GM03348 (cell line): ENCODE data around the gene TYW3.
"Not testable (repeated sequence)": the region's sequence is repeated elsewhere in the genome, so short reads cannot be mapped to it uniquely, and the experiment has no call there.

Experiments
- DNase-seq: peaks from one replicate; pipeline ENCODE4 v3.0.0; 2012; ENCODE audit warnings: low spot score

Gene TYW3

GRCh38 chr1:74731399-74732052 is 1.4 kb upstream of the TYW3 start:
- peak; percentile 19 for DNase-seq

DNA sequence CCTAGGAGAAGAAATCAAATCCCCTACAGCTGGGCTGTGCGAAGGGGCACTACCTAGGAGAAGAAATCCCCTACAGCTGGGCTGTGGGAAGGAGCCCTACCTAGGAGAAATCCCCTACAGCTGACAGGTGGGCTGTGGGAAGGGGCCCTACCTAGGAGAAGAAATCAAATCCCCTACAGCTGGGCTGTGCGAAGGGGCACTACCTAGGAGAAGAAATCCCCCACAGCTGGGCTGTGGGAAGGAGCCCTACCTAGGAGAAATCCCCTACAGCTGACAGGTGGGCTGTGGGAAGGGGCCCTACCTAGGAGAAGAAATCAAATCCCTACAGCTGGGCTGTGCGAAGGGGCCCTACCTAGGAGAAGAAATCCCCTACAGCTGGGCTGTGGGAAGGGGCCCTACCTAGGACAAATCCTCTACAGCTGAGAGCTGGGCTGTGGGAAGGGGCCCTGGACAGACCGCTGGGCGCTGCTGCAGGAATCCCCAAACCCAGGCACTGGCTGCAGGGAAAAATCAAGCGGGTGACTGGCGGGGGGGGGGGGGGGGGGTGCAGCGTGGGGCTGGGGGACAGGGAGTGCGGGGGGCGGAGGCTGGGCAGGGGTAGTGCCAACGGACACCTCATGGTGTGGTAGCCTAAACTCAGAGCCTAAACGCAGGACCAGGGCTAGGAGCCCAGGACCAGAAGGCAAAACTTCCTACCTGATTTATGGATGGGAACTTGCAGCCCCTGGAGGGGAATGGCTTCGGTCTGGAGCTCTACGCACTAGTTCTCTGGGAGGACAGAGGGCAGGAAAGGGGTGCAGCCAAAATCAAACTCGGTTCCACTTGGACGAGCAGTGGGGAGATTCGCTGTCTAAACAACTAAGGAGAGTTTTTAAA is 643 bp upstream of the TYW3 start:
- DNase-seq = peak; percentile 46

- peak; percentile 72 for DNase-seq
Measured at GRCh38 chr1:74733604-74734484, 892 bp downstream of the TYW3 start.

DNA sequence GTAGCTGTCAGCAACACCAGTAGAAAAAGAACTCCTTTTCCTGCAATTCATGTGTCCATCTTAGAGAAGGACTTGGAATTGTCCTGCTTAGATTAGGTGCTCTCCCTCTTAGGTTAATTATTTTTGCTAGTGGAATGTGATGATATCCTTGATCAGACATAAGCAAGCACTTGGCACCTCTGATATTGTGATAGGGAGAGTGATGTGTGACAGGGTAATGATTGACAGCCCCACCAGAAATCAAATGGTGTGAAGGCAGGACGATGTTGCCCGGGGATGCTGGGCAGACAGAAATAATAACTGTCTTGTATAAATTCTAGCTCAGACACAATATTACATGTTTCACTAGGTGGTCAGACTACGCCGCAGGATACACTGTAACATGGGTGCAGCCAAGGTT is 4.4 kb downstream of the TYW3 start:
- no peak for DNase-seq

- DNase-seq = not testable (repeated sequence)
Measured at GRCh38 chr1:74740307-74740980, 7.5 kb downstream of the TYW3 start.

DNA sequence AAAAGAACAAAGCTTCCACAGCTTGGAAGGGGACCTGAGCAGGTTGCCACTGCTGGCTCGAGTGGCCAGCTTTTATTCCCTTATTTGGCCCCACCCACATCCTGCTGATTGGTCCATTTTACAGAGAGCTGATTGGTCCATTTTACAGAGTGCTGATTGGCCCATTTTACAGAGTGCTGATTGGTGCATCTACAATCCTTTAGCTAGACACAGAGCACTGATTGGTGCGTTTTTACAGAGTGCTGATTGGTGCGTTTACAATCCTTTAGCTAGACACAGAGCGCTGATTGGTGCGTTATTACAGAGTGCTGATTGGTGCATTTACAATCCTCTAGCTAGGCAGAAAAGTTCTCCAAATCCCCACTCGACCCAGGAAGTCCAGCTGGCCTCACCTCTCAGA is 12.3 kb downstream of the TYW3 start:
- DNase-seq = not testable (repeated sequence)

- DNase-seq = no peak
Measured at GRCh38 chr1:74748960-74749359, 16.0 kb downstream of the TYW3 start.

DNA sequence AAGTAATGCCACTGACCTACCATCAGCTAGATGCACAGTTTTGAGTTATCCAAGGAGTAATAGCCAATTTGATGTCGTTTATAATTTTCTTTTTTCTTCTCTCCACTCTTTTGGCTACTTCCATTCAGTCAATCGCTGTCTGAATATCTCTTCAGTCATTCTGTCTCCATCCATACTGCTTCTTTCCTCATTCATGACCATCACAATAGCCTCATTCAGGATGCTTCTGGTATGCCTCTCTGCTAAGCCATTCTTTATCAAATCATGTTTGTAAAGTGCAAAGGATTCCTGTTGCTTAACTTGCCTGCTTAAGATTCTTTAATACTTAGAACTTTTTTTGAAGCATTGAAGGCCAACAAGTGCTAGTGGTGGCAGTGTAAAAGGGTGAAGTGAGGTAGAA is 20.2 kb downstream of the TYW3 start:
- no peak for DNase-seq

DNA sequence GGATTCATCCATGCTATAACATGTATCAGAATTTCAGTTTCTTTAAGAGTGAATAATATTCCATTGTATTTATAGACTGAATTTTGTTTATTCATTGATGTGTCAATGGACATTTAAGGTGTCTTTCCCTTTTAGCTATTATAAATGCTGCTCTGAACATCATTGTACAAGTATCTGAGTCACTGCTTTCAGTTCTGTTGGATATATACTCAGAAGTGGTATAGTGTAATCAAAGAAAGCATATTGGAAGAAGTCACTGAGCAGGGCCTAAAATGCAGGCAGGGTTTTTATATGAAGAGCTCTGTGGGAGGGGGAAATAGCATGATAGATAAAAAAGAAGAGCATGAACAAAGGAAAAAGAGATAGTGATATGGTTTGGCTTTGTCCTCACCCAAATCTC is 22.5 kb downstream of the TYW3 start:
- DNase-seq = no peak

DNA sequence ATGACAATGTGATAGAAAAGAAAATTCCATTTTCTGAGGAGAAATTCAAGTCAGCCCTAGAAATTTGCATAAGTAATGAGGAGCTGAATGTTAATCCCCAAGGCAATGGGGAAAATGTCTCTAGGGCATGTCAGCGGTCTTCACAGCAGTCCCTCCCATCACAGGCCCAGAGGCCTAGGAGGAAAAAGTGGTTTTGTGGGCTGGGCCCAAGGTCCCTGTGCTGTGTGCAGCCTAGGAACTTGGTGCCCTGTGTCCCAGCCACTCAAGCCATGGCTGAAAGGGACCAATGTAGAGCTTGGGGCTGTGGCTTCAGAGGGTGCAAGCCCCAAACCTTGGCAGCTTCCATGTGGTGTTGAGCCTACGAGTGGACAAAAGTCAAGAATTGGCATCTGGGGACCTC is 23.7 kb downstream of the TYW3 start:
- DNase-seq = not testable (repeated sequence)

- DNase-seq = no peak
Measured at GRCh38 chr1:74763807-74764206, 30.9 kb downstream of the TYW3 start.

DNA sequence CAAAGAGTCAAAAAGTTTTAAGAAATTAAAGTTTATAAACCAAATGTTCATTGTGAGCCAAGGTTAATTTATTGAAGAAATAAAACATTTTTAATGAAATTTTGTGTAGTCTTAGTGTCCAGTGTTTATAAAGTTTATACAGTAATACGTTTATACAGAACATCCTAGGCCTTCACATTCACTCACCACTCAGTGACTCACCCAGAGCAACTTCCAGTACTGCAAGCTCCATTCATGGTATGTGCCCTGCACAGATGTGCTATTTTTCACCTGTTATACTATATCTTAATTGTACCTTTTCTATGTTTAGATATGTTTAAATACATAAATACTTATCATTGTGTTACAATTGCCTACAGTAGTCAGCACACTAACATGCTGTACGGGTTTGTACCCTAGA is 33.6 kb downstream of the TYW3 start:
- no peak for DNase-seq

DNA sequence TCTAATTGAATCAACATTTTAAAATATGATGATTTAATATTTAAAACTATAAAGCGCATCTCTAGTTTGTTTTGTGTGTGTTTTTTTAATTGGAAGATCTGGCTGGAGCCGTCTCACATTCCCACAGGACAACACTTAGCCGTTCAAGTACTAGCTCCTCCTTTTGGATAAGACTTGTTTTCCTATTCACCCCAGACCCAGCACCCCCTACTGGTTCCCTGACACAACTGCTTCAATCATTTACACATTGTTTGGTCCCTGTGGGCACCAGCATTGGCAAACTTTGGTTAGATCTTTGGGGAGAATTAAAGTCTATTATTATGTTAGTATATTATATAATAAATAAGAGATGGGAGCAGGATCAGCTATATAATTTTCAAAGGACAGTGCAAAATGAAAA is 34.5 kb downstream of the TYW3 start:
- DNase-seq = no peak

DNA sequence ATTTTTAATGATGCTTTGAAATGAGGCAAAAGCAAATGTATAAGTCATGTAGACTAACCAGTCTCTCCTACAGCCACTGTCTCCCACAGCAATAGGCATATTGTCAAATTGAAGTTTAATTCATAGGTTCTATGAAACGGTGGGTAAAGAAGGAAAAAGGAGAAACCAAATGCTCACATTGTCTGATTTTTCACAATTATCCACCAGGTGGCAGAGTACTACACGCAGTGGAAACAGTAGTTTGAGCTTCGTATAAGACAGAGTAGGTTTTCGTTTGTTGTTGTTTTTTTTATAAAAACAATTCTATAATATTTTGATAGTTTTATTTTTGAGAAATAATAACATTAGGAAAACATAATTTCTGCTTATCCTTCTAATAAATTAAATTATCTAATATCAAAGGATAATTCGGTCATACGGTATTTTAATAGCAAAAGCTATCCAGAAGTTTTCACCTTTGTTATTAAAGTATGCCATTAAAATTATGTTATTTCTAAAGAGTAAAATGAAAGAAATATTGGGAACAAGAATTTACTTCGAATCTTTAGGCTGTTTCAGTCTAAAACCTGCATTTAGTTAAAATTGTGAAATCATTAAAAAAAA is 39.1 kb downstream of the TYW3 start:
- peak; percentile 35 for DNase-seq

DNA sequence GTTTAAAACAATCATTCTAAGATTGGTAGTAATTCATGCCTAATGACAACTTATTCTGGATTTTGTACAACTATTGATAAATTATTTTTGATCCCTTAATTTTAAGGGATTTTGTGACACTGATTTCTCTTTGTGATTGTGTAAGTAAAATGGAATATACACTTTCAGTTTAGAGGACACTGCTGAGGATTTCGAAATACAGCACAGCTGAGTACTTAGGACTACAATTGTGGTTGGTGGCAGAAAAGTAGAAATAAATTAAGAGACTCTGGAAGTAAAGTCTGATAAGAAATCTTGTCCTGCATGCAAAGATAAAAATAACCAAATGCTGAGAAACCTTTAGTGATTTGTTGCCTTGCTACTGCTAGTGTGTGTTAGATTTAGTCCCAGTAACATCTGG is 40.0 kb downstream of the TYW3 start:
- no peak for DNase-seq

- DNase-seq = no peak
Measured at GRCh38 chr1:74773582-74773981, 40.6 kb downstream of the TYW3 start.

DNA sequence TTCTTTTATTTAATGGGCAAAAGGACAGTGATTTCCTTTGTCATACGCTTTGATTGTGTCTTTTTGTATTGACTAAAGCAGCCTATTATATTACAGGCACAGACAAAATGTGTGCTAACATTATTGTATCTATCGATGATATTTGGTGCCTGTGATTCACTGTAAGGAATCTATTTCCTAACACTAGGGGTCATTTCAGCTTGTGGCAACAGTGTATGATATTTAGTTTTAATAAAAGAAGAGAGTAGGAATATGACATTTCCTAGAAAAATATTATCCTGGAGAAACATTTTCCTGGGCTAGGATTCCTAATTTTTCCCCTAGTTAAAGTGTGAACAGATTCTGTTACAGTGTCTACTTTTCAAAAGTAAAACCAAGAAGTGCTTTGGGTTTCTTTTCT is 42.8 kb downstream of the TYW3 start:
- no peak for DNase-seq

DNA sequence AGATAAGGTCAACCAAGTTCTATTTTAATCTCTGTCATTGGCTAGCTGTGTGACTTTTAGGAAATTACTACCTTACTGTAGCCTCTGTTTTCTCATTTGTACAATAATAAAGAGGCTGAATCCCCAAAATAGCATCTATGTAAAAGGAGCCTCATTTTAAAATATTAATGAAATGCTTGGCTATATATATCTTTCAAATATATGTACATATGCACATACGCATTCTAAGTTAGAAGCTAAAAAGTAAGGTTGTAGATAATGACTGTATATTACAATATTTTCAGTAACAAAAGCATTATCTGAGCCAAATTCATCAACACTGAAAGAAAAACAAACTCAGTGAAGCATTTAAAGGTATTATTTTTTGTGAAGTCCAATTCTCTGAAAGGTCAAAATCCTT is 44.6 kb downstream of the TYW3 start:
- no peak for DNase-seq

GRCh38 chr1:74779750-74780149 is 46.8 kb downstream of the TYW3 start:
- DNase-seq = no peak

DNA sequence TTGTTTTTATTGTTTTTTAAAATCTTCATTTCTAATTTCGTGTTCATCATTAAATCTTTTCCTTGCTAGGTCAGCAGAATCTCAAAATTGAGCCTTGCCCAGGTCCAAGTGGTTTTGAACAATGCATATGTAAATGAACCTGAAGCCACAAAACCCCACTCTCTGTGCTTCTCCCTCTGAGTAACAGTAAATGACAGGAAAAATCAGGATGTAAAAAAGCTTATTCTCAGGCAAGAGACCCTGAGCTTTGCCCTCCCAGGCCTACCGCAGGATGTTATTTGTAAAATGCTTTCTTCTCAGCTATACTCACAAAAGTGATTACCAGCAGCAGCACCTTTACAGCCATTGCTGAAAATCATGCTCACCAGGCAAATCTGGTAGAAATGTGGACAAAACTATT is 47.6 kb downstream of the TYW3 start:
- DNase-seq = no peak

DNA sequence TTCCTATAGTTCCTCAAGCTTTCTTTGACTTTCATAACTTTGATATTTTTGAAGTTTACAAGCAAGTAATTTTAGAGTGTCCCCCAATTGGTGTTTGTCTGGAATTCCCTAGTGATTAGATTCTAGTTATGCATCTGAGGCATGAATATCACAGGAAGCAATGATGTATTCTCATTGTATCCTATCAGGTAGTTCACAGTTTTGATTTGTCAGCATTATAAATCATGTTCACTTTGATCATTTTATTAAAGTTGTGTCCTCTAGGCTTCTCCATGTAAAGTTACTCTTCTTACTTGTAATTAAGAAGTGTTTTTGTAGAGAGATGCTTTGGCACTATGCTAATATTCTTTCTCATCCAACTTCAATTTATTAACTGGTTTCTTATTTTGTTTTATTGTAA is 53.0 kb downstream of the TYW3 start:
- no peak for DNase-seq

DNA sequence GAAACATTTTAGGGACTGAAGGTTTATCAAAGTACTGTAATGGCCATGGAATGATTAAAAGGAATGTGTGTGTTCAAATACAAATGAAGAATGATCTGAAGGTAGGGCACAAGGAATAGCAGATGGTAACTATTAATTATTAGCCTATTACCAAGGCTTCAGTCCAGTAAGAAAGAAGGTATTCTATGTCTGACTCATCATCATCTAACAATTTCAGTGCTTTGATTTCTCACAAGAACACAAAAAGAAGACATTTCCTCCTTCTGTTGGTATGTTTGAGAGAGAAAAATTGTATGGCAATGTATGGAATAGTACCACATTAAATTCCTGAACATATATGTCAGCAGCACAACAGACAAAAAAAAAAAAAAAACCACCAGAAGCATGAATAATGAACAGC is 57.5 kb downstream of the TYW3 start:
- DNase-seq = no peak
